ENCODE results near the gene CATSPERZ. TPM values are rescaled to one million over a fixed set of nuclear protein-coding genes. Genes with fewer than 3 reads are reported as not detected.

Gene CATSPERZ
- total and polyA plus RNA-seq, 2 donors (not counting 3 experiments of a cell fraction or from before 2014, with no cell fraction given), result 0.11 TPM; not detected in 1

- intact Hi-C loops (cut with micrococcal nuclease), result loop anchor here (1.0 kb wide), 4 partner anchors 13 to 51 kb away; partner anchors contain the start of gene GPR137
- POLR2A ChIA-PET, result no interaction called here
Measured at GRCh38 chr11:64250415-64251015, 49.6 kb upstream of the CATSPERZ start.

More at GRCh38 chr11:64250415-64251015, 49.6 kb upstream of the CATSPERZ start:
- peak overlapping the region; percentile 81 for H2AFZ ChIP-seq (ENCODE audit: low read depth, low read length)
- no peaks in the 10 kb centered on the region for H3K27me3 ChIP-seq (ENCODE audit: control insufficient read depth in 2 of 2, insufficient read depth in 2 of 2, low read length in 2 of 2)
- no peaks in the 10 kb centered on the region for H4K20me1 ChIP-seq (replicated peaks; ENCODE audit: control insufficient read depth, extremely low read depth, insufficient read depth, low read length)
- no peaks in the 10 kb centered on the region for H3K9me3 ChIP-seq (replicated peaks; ENCODE audit: control insufficient read depth, insufficient read depth, low read length)
- peak overlapping the region; percentile 47 for H3K4me2 ChIP-seq (ENCODE audit: insufficient read depth, low read length)
- no TSS peak for BruUV-seq (replicated peaks)
- H3K4me3 ChIP-seq (replicated peaks in 1 of 3; ENCODE audit: insufficient read depth in 1 of 3, low read depth in 1 of 3, low read length in 3 of 3), result peak overlapping the region in 2 of 3 experiments; percentile 11 to 80
- FAIRE-seq (no peak), DNase-seq (ENCODE audit: low read depth, low spot score) (no peak)
- peaks cover 30% of the 10 kb centered on the region for H3K4me1 ChIP-seq (ENCODE audit: control insufficient read depth, extremely low read depth, insufficient read depth, low read length)
- H3K9ac ChIP-seq (replicated peaks; ENCODE audit: extremely low read depth, insufficient read depth, low read length), result no peak overlapping the region
- H3K36me3 ChIP-seq (ENCODE audit: control insufficient read depth in 2 of 2, extremely low read depth in 1 of 2, insufficient read depth in 2 of 2, low read length in 2 of 2), result peaks cover 0 to 6% of the 10 kb centered on the region in 2 experiments
- TF ChIP-seq POLR2A (IDR thresholded peaks at IDR 0.05; ENCODE audit: low read depth, low read length), result no peak
- no peak for TF ChIP-seq MYC (IDR thresholded peaks at IDR 0.05; ENCODE audit: low read depth, low read length)
- TF ChIP-seq MAX (IDR thresholded peaks at IDR 0.05; ENCODE audit: insufficient read depth, insufficient read length), result no peak
- no peak for TF ChIP-seq EZH2 (IDR thresholded peaks at IDR 0.05; ENCODE audit: borderline replicate concordance, low read depth, low read length, severe bottlenecking)
- TF ChIP-seq POLR2AphosphoS5 (IDR thresholded peaks at IDR 0.05; ENCODE audit: insufficient read depth, low read depth, low read length), result no peak
- TF ChIP-seq FOS (IDR thresholded peaks at IDR 0.05; ENCODE audit: borderline replicate concordance, insufficient read depth, low read length), result no peak
- no peak for TF ChIP-seq GATA2 (IDR thresholded peaks at IDR 0.05; ENCODE audit: insufficient read depth, insufficient read length, low read depth, low read length)
- TF ChIP-seq CTCF (IDR thresholded peaks at IDR 0.05; ENCODE audit: extremely low read depth in 1 of 2, insufficient read depth in 1 of 2, low read depth in 1 of 2, low read length in 2 of 2), result no peak
- TF ChIP-seq JUN (IDR thresholded peaks at IDR 0.05; ENCODE audit: borderline replicate concordance, insufficient read depth, insufficient read length, low read depth), result no peak
- H3K27ac ChIP-seq (ENCODE audit: insufficient read depth, low read depth, low read length), result no peak overlapping the region
- H3K79me2 ChIP-seq (ENCODE audit: control insufficient read depth, insufficient read depth, low read length), result peaks cover 40% of the 10 kb centered on the region
- H3K9me1 ChIP-seq (replicated peaks; ENCODE audit: control insufficient read depth, extremely low read depth, insufficient read depth, low read length), result no peaks in the 10 kb centered on the region
- CTCF ChIA-PET, result interaction anchor here (1.1 to 4.7 kb wide), 6 partner anchors 13 to 54 kb away, joined by 3 to 60 read pairs (median 28); partner anchors contain the start of genes CATSPERZ and FERMT3
- dilution Hi-C loops (cut with MboI; ENCODE audit: extremely low pct_ligation_motif_present, low sequenced_read_pairs), result no loop called here

All from endothelial cell of umbilical vein (primary cell).